ENCODE measurements around the gene ZIC1.

DNA sequence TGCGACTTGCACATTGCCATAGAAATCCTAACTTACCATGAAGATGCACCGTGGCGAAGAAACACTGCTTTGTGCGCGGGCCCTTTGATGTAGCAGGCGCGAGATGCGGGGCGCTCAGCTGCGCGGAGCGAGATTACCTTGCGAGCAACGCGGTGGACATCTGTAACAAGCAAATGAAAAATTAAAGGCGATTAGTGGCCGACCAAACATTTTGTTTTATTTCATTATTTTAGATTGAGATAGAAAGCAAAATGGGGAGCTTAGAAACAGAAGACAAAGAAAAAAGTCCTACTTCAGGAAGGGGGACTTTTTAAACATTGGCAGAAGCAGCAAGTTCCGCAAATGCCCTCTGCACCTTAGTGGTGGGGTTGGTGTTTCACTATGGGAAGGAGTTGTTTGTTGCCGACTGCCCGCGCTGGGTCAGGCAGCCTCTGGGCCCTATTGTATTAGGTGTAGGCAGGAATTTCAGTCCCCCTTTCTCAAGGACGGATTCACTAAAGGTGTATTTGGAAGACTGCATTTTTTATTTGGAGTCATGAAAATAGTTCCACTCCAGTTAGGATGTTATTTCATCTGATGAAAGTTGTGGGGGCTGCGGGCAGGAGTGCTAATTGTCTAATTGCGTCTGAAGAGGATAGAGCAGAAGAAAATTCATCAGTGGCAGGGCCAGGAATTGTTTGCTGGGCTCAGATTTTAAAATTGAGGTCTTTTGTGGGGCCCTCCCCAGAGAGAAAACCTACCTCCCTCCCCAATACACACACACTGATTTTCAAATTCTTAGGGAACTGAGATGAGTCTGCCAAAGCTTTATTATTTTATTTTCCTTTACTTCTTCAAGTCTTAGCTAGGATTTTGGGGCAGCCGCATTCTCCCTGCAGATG, 20.2 kb upstream of the ZIC1 start:
- TF ChIP-seq, protein P1, sequence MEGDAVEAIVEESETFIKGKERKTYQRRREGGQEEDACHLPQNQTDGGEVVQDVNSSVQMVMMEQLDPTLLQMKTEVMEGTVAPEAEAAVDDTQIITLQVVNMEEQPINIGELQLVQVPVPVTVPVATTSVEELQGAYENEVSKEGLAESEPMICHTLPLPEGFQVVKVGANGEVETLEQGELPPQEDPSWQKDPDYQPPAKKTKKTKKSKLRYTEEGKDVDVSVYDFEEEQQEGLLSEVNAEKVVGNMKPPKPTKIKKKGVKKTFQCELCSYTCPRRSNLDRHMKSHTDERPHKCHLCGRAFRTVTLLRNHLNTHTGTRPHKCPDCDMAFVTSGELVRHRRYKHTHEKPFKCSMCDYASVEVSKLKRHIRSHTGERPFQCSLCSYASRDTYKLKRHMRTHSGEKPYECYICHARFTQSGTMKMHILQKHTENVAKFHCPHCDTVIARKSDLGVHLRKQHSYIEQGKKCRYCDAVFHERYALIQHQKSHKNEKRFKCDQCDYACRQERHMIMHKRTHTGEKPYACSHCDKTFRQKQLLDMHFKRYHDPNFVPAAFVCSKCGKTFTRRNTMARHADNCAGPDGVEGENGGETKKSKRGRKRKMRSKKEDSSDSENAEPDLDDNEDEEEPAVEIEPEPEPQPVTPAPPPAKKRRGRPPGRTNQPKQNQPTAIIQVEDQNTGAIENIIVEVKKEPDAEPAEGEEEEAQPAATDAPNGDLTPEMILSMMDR (IDR thresholded peaks at IDR 0.05): no peak
- TF ChIP-seq POLR2AphosphoS5 (IDR thresholded peaks at IDR 0.05) (no peak), POLR2A (IDR thresholded peaks at IDR 0.05; ENCODE audit: low read depth) (no peak), EP300 (IDR thresholded peaks at IDR 0.05) (no peak)
